CD4-positive, alpha-beta T cell treated with Interleukin-10 for 1 hour (primary cell): ENCODE measurements around the gene BMAL2.

Source experiments
- DNase-seq: peaks from one replicate; pipeline ENCODE4 v3.0.0-alpha.2; 2020

BMAL2 gene

GRCh38 chr12:27359578-27360340 is 27.1 kb downstream of the BMAL2 start:
- no peak for DNase-seq

DNA sequence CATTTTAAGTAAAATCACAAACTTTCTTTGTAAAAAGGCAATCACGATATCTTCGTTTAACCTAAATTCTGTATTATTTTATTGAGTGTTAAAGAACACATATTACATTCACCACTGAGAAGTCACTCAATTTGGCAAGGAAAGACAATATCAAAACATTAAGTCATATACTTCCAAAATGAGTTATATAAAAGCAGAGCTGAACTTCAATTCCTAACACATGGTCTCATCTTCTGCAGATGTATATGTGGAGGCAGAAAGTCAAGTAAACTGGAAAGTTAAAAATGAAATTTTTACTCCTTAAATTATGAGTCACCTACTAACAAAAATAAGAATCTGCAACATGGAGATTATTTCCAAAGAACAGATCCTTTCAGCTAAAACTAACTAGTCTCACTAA is 28.7 kb downstream of the BMAL2 start:
- DNase-seq: no peak

DNA sequence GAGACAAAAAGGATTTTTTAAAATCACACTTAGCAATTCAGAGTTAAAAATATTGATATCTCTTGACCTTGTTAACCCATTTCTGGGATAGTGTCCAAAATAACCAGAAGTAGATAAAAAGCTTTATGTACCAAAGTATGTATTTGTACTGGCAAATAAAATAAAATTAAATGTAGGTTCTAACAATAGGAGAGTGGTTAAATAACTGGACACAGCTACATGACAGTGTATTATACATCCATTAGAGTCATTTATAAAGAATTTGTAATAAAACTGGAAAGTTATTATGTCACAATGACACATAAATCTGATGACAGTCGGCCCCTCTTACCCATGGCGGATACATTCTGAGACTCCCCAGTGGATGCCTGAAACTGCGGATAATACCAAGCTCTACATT is 34.0 kb downstream of the BMAL2 start:
- no peak for DNase-seq

DNA sequence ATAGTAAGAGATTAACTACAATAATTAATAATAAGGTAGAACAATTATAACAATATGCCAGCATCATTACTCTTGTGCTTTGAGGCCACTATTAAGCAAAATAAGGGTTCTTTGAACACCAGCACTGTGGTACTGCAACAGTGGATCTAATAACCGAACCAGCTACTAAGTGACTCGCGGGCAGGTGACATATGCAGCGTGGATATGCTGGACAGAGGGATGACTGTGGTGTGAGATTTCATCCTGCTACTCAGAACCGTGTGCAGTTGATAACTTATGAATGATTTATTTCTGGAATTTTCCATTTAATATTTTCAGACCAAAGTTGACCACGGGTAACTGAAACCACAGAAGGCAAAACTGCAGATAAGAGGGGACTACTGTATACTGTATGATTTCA is 34.4 kb downstream of the BMAL2 start:
- DNase-seq: no peak

DNA sequence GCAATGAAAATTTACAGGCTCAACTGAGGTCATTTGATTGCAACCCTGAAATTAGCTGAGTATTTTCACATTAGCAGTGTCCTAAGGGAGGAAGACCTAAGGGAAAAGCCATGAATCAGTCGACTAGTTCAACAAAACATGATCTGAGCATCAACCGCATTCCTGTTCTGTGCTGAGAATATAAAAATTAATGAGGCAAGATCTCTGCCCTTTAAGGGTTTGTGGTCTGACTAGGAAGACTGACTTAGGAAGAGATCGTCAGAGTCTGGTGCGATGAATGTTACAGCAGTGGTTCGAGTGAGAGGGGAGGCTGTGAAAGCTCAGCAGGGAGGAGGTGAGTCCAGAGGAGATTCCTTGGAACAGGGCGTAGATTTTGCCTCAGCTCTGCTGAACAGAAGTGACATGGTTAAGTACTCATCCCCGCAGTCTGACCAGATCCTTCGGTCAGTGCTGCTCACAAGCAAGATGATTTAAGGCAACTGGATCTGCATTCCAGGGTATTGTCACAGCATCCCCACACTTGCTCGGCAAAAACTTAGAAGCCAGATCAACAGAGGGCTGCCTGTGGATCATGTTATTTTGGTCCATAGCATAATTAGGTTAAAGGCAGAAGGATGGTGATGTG is 49.6 kb downstream of the BMAL2 start:
- DNase-seq: no peak
